ENCODE data around the gene CCDC9. TPM values are rescaled to one million over a fixed set of nuclear protein-coding genes. Genes with fewer than 3 reads are reported as not detected.

The CCDC9 gene
- total and polyA plus RNA-seq, 2 of the 8 experiments (the other 6 are each of a cell fraction or from before 2014, with no cell fraction given): 3.7 to 29.8 TPM

DNA sequence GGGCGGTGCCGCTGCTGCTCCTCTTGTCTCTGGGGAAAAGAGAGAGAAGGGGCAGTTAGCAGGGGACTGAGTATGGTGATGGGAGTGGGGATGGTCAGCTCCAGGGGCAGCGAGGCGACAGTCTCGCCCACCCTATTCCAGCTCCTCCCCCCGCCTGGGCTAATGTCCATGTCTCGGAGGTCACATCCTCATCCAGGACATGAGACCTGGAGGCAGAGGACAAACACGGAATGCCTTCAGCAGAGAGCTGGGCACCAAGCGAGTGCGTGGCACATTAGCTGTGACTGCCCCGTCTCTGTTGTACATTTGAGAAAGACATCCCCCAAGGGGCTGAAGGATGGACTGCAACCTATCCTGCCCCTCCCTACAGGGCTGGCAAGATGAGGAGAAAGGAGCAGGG lies 34.4 kb upstream of the CCDC9 start:
- Histone ChIP-seq H3K23me2 (ENCODE audit: low read depth, low read length) (peaks cover 7% of the 10 kb centered on the region; the same call in 1 of the 2 replicates), H2AFZ (ENCODE audit: low read length) (no peak overlapping the region), H4K91ac (replicated peaks; ENCODE audit: insufficient read length, low read length) (no peak overlapping the region), H3K9ac (replicated peaks in 1 of 4; ENCODE audit: extremely low read depth in 1 of 4, low read depth in 3 of 4, low read length in 3 of 4) (no peak overlapping the region; a peak in 1 of 7 replicates), H3K56ac (replicated peaks; ENCODE audit: insufficient read length, low read depth, low read length) (no peak overlapping the region), H2AK5ac (ENCODE audit: low read depth, low read length) (no peak overlapping the region), H3K36me3 (ENCODE audit: control insufficient read depth in 2 of 4, insufficient read depth in 4 of 4, low read length in 3 of 4) (peaks cover 2 to 12% (median 9%) of the 10 kb centered on the region in 4 experiments; a peak in 6 of 8 replicates), H3K4me1 (replicated peaks in 1 of 4; ENCODE audit: control insufficient read depth in 3 of 4, insufficient read depth in 4 of 4, low read length in 3 of 4) (peaks cover 3 to 11% (median 5%) of the 10 kb centered on the region in 4 experiments), H3K4me3 (ENCODE audit: extremely low read depth in 1 of 4, insufficient read depth in 2 of 4, low read depth in 3 of 4, low read length in 4 of 4) (no peak overlapping the region), H2BK15ac (ENCODE audit: low read length) (no peak overlapping the region), H3K27ac (ENCODE audit: low read depth, low read length) (no peak overlapping the region), H2BK5ac (ENCODE audit: low read depth, low read length) (peak overlapping the region; percentile 60; the same call in 1 of the 2 replicates), H4K5ac (ENCODE audit: insufficient read length, low read depth, low read length) (no peak overlapping the region), H4K20me1 (replicated peaks in 1 of 2; ENCODE audit: control insufficient read depth in 1 of 2, insufficient read depth in 2 of 2, low read length in 2 of 2) (peaks cover 0 to 5% of the 10 kb centered on the region in 2 experiments), H3K9me3 (ENCODE audit: insufficient read depth in 2 of 2, low read depth in 1 of 2, low read length in 1 of 2) (no peaks in the 10 kb centered on the region), H2BK120ac (replicated peaks; ENCODE audit: low read depth, low read length) (no peak overlapping the region), H3K4ac (replicated peaks; ENCODE audit: insufficient read length, low read depth, low read length) (no peak overlapping the region), H4K8ac (ENCODE audit: extremely low read depth, insufficient read depth, low read length) (peak overlapping the region; percentile 62; the same call in 1 of the 2 replicates), H3K27me3 (replicated peaks in 1 of 4; ENCODE audit: control insufficient read depth in 3 of 4, extremely low read depth in 1 of 4, insufficient read depth in 3 of 4, low read length in 3 of 4) (no peaks in the 10 kb centered on the region), H3K14ac (ENCODE audit: insufficient read length) (no peak overlapping the region), H3K4me2 (ENCODE audit: insufficient read depth in 1 of 2, low read depth in 2 of 2, low read length in 2 of 2) (no peak overlapping the region), H3K79me1 (ENCODE audit: low read depth, low read length) (no peaks in the 10 kb centered on the region; the same call in 1 of the 2 replicates), H2BK20ac (ENCODE audit: low read length) (no peak overlapping the region), H3K79me2 (ENCODE audit: control insufficient read depth in 1 of 2, insufficient read depth in 2 of 2, low read length in 2 of 2) (peaks cover 0 to 16% of the 10 kb centered on the region in 2 experiments; a peak in 1 of 4 replicates), H3K23ac (ENCODE audit: insufficient read length) (no peak overlapping the region), H2BK12ac (ENCODE audit: low read depth, low read length) (no peak overlapping the region), H3K18ac (ENCODE audit: extremely low read depth, low read length) (no peak overlapping the region)
- FAIRE-seq: no peak
- no peak for TF ChIP-seq ZNF274 (IDR thresholded peaks at IDR 0.05; ENCODE audit: borderline replicate concordance, extremely low read depth, low read length)
- TF ChIP-seq POU5F1 (IDR thresholded peaks at IDR 0.05; ENCODE audit: low read depth, low read length): no peak
- TF ChIP-seq POLR2A (IDR thresholded peaks at IDR 0.05; ENCODE audit: control extremely low read depth in 1 of 2, low read depth in 2 of 2, low read length in 2 of 2): no peak
- no peak for TF ChIP-seq TEAD4 (IDR thresholded peaks at IDR 0.05; ENCODE audit: low read depth, low read length)
- TF ChIP-seq RNF2 (IDR thresholded peaks at IDR 0.05; ENCODE audit: borderline replicate concordance, low read depth, low read length, missing control alignments, poor library complexity, severe bottlenecking): no peak
- no peak for TF ChIP-seq BCL11A (IDR thresholded peaks at IDR 0.05; ENCODE audit: low read depth in 2 of 2, low read length in 2 of 2)
- TF ChIP-seq HDAC2 (IDR thresholded peaks at IDR 0.05; ENCODE audit: borderline replicate concordance in 1 of 2, low read depth in 2 of 2, low read length in 2 of 2): no peak
- no peak for TF ChIP-seq CHD2 (IDR thresholded peaks at IDR 0.05; ENCODE audit: low read length)
- TF ChIP-seq ASH2L (IDR thresholded peaks at IDR 0.05; ENCODE audit: low read length): no peak
- no peak for TF ChIP-seq JUND (IDR thresholded peaks at IDR 0.05; ENCODE audit: low read length)
- no peak for TF ChIP-seq JUN (IDR thresholded peaks at IDR 0.05; ENCODE audit: low read depth, low read length)
- TF ChIP-seq CREB1 (IDR thresholded peaks at IDR 0.05): no peak
- no peak for DNase-seq (ENCODE audit: low read depth in 1 of 2, low spot score in 2 of 2)
- ChIA-PET CTCF (ENCODE audit: partially characterized antibody) (interaction anchor here (0.8 to 11.9 kb wide), 5 partner anchors 10 to 140 kb away, joined by 3 to 152 read pairs (median 4); no protein-coding TSS in a partner anchor), POLR2A (ENCODE audit: partially characterized antibody) (interaction anchor here (1.0 to 8.2 kb wide), 6 partner anchors 8 to 158 kb away, joined by 3 to 195 read pairs (median 4); no protein-coding TSS in a partner anchor)
- 92% methylated on average over 11 of the region's 11 CpGs; no CpG with 5 or more reads in 1 of the 2 experiments for WGBS, 2 experiments (ENCODE audit: extremely low coverage in 1 of 2, insufficient coverage in 1 of 2, insufficient read length in 1 of 2, insufficient replicate concordance in 2 of 2, low coverage in 1 of 2, low lambda C conversion rate in 2 of 2, missing lambda C conversion rate in 1 of 2)

All from H1 (cell line).